Esophagus muscularis mucosa (tissue), 4 donors: Measurements from ENCODE around the gene PAQR7.

Experiments
- CTCF ChIP-seq, 3 experiments: fragments of 200-600 bp in 2 of 3; fragments of 450-650 bp in 1 of 3; sonication (generic) in 2 of 3; IDR thresholded peaks; one replicate each; pipeline ENCODE4 v1.5.1; 2017 to 2019; ENCODE audit warnings: antibody characterized with exemption in 3 of 3, mild to moderate bottlenecking in 2 of 3, moderate library complexity in 1 of 3
- EP300 ChIP-seq: sonication (generic); formaldehyde crosslinking; IDR thresholded peaks from one replicate; pipeline ENCODE4 v1.6.1; 2017; ENCODE audit warnings: antibody characterized with exemption
- POLR2A ChIP-seq: fragments of 450-650 bp; IDR thresholded peaks from one replicate; pipeline ENCODE4 v1.6.1; 2017; ENCODE audit warnings: antibody characterized with exemption, moderate library complexity, mild to moderate bottlenecking, low read depth
- POLR2AphosphoS5 ChIP-seq, 2 donors: sonication (generic); formaldehyde crosslinking; IDR thresholded peaks; one replicate each; pipeline ENCODE4 v1.6.1; 2017; ENCODE audit warnings: antibody characterized with exemption in 2 of 2

- no peak for TF ChIP-seq CTCF (IDR thresholded peaks at IDR 0.05)
- TF ChIP-seq POLR2AphosphoS5 (IDR thresholded peaks at IDR 0.05), result no peak
- TF ChIP-seq POLR2A, result no peak
- no peak for TF ChIP-seq EP300
These were observed 8.1 kb downstream of the PAQR7 start for GRCh38 chr1:25867210-25867991.
